Stimulated activated CD4-positive, alpha-beta T cell treated with anti-CD3 and anti-CD28 coated beads, Interleukin-1b, Interleukin-23, amount 100 ng/mL, for 24 hours (primary cell): ENCODE results near the gene LARP4B.

Experiments
- DNase-seq, 4 experiments: peaks; one replicate each; pipeline ENCODE4 v3.0.0-alpha.2; 2020; ENCODE audit warnings: low read depth in 4 of 4, low spot score in 1 of 4

LARP4B gene

DNA sequence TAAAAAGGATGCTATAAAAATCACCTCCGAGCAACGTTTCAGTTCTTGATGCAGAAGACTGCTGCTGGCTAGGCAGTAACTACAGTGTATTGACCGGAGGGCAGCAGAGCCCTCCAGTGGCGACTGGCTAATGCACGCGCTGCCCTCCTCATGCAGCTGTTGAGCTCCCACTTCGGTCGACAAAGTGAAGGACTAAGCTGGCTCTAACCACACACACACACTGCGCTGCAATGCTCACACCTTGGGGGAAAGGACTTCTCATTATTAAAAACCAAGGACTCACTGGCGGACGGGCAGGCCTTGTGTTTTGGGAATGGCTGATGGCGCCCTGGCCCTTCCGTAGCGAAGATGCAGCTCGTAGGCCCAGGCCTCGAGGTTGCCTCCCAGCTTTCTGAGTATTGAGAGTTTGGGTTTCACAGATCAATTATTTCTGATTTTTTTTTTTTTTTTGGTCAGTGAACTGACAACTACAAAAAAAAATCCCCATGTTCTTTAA, 121.1 kb downstream of the LARP4B start:
- no peak for DNase-seq

- no peak for DNase-seq
Observed at GRCh38 chr10:809671-810350, 121.7 kb downstream of the LARP4B start.

- no peak for DNase-seq
Observed at GRCh38 chr10:807958-808353, 123.5 kb downstream of the LARP4B start.

DNA sequence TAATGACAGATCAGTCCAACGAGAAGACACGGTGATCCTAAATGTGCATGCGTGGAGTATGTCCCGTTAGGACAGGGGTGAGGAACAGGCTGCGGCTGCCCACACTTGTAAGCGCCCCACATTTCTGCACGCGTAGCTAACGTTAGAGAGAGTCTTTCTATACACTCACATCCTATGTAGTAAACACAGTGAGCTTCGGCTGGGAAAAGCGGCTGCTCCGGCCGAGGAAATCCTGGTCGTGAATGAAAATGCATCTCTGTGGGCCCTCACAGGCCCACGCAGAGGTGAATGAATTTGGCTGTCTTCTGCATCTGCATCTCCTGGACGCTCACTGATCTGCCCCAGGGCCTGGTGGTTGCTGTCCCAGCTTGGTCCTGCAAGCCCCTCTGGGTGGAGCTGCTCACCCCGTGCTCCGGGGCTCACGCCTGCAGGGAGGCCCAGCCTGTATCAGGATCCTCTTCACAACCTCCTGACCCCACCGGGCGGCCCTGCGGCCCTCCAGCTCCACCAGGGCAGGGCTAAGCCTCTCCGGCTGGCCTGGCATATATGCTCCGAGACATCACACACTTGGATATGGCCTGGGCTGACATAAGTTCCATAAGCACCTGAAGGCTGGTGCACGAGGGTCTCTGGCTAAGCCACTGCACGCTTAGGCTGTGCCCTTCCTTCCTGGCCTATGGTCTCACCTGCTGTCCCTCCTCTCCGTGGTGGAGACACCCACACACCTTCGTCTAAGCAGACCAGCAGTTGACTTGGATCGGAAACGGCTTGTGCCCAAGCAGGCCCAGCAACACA, 124.1 kb downstream of the LARP4B start:
- no peak for DNase-seq

GRCh38 chr10:806451-807162, 124.9 kb downstream of the LARP4B start:
- DNase-seq, result no peak

DNA sequence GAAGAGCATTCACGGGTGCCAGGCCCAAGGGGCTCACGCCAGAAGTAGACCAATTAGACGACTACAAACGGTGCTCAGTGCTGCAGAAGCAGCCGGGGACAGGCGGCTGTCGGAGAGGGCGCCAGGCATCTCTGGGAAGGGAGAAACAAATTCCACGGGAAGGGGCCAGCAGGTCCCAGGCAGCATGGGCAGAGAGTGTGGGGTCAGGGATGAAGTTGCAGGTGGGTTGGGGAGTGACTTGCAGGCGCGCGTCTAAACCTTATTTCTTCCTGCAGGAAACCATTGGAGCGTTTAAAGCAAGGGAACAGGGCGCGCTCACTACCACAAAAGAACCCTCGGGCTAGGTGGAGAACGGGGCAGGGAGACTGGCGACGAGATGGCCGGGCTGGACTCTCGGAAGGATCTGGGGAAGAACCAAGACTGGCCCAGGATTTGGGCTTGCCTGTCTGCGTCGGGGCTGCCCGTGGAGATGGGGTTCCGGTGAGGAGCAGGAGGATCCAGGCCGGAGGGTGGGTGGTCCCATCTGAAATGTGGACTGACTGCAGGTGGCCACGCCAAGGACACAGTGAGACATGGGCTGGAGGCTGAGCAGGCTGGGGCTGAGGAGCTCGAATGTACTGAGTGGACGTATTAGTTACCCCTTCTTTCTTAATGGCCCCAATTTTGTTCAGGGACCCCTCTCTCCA, 125.7 kb downstream of the LARP4B start:
- no peak for DNase-seq

GRCh38 chr10:804787-805619, 126.5 kb downstream of the LARP4B start:
- no peak for DNase-seq

DNA sequence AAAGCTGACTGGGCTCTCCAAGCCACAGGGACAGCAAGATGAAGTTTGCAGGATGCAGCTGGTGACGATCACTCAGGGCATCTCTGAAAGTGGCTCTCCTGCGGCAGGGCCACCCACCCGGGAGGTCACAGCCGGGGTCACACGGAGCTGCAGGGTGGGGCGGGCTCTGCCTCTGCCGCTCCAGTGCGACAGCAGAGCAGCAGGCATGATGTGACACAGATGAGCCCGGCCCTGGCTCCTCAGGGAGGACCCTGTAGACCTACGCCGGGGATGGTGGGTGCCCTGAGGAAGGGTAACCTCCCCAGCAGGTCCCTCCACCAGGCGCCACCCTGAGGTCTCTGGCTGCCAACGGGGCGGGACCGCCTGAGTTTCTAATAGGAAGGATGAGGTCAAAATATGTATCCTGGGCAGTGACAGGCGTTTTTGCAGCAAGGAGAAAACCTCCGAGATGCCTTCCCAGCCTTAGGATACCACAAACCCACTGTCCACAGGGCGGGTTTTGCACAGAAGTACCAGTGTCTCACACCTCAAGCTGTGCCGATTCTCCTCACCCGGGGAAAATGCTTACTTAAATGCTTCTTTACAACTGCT, 127.2 kb downstream of the LARP4B start:
- no peak for DNase-seq

DNA sequence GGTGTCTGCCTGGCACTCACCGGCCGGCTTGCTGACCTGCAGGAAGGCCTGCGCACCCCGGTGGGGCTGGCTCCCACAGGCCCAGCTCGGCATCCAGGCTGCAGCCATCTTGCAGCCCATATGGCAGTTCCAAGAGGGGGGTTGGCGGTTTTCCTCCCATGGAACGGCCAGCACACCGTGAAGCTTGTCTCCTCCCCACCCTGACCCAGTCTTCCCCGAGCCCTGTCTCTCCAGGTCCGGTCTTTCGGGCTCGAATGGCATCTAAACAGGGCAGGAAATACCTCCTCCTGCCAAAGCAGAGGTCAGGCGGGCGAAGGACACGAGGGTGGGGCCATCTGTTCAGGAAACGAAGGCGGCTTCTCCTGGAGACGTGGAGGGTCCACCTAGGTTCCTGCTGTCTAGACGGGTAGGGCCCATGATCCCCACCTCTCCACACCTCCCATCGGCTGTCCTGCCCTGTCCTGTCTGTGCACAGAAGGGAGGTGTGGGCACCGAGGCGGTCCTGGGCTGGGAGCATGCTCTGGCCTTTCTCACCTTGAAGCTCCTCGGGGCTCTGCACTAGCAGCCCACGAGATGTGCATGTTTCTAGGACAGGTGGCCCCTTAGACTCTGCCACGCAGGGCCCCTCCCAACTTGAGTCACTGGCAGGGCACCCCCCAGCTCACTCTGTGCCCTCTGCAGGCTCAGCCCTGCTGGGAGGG, 128.3 kb downstream of the LARP4B start:
- no peak for DNase-seq

GRCh38 chr10:802506-802905, 129.0 kb downstream of the LARP4B start:
- no peak for DNase-seq

- no peak for DNase-seq
Observed at GRCh38 chr10:797179-797578, 134.3 kb downstream of the LARP4B start.

- no peak for DNase-seq
Observed at GRCh38 chr10:796233-796632, 135.3 kb downstream of the LARP4B start.

- no peak for DNase-seq
Observed at GRCh38 chr10:794382-794956, 137.0 kb downstream of the LARP4B start.

- DNase-seq, result no peak
Observed at GRCh38 chr10:792792-793100, 138.8 kb downstream of the LARP4B start.

GRCh38 chr10:792083-792791, 139.3 kb downstream of the LARP4B start:
- DNase-seq, result no peak

- DNase-seq, result no peak
Observed at GRCh38 chr10:791639-792038, 139.9 kb downstream of the LARP4B start.

DNA sequence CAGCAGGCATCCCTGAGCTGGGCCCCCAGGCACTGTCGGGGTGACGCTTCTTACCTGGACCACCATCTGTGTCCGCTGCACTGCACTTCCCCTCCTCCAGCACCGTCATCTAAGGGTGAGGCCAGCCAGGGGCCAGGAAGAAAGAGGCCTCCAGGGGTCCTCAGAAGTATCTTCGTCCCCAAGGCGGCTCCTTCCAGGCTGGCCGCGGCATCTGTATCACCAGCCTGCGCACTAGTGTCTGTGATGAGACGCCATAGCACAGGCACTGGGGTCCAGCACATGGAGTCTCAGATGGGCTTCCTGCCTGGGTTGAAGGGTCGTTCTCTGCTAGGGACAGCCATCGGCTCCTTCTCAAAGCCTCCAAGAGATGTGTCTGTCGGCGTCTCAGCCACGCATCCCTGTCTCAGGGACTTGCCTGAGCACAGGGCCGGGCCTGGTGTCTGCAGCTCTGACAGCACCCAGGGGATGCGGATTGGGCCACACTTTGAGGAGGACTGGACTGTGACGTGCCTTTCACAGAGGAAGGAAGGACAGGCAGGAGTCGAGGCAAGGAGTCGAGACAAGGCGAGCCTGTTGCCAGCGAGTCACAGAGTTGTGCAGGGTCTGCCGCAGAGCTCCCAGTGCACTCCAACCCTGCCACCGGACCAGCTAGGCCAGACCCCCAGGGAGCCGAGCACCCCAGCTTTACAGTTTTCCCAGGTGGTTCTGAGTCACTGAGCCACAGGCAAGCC, 140.5 kb downstream of the LARP4B start:
- no peak for DNase-seq
